Measurements from ENCODE around the gene GAS2L1. TPM values are rescaled to one million over a fixed set of nuclear protein-coding genes. Genes with fewer than 3 reads are reported as not detected.

The GAS2L1 gene
- total RNA-seq (2014; rRNA removed; shearing (Covaris generic)) = 22.2 and 28.3 TPM in 2 replicates

DNA sequence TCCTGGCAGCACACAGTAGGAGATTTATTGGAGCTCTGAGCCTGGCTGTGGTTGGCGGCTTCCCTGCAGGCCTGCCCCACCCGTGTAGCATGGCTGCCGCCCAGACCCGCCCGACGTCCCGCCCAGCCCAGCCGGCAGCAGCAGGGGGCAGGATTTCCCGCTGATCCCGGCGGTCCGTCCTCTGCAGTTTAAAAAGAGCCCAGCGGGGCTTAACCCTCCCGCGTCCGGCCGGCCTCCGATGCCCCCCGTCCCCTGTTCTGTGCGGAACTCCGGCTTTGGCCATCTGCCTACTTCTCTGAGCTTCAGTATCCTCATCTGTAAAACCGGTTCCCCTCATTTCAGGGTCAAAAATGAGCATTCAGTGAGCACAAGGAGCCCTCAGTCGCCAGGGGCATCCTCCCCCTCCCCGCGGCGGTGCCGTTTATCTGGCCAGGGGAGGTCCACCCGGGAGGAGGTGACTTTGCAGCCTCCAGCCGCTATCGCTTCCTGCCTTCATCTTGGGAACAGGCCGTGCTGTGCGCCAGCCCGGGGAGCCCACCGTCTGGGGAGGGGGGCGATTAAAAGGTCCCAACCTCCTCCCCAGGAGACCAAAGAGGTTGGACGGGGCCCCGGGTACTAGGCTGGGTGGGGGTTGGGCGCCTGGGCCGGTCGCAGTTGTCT lies at the start of gene GAS2L1:
GAS2L1 (plus strand) TSS at position 476 of the 660 bp plus-strand sequence. CDS start 1,456 bp downstream, outside the sequence.
- Histone ChIP-seq H3K4me3 (ENCODE audit: insufficient read depth, low read depth, low read length) (peak within 1 kb of the TSS; percentile 64), H3K36me3 (replicated peaks; ENCODE audit: control insufficient read depth, insufficient read depth, low read length) (no peaks in the 10 kb centered on the region), H3K27me3 (ENCODE audit: control insufficient read depth, insufficient read depth, low read length) (no peaks in the 10 kb centered on the region)
- peak; percentile 92 for DNase-seq

- no peak overlapping the region for H3K4me3 ChIP-seq (ENCODE audit: insufficient read depth, low read depth, low read length)
- H3K27me3 ChIP-seq (ENCODE audit: control insufficient read depth, insufficient read depth, low read length) = no peaks in the 10 kb centered on the region
- DNase-seq = peak; percentile 33
- H3K36me3 ChIP-seq (replicated peaks; ENCODE audit: control insufficient read depth, insufficient read depth, low read length) = peaks cover 2% of the 10 kb centered on the region; the same call in 1 of the 2 replicates
These were observed 48.7 kb upstream of the GAS2L1 start for GRCh38 chr22:29257751-29258181.

- H3K27me3 ChIP-seq (ENCODE audit: control insufficient read depth, insufficient read depth, low read length) = no peaks in the 10 kb centered on the region
- H3K4me3 ChIP-seq (ENCODE audit: insufficient read depth, low read depth, low read length) = no peak overlapping the region
- DNase-seq = peak; percentile 60
- H3K36me3 ChIP-seq (replicated peaks; ENCODE audit: control insufficient read depth, insufficient read depth, low read length) = peaks cover 3% of the 10 kb centered on the region
These were observed 47.8 kb upstream of the GAS2L1 start for GRCh38 chr22:29258407-29259252.

DNA sequence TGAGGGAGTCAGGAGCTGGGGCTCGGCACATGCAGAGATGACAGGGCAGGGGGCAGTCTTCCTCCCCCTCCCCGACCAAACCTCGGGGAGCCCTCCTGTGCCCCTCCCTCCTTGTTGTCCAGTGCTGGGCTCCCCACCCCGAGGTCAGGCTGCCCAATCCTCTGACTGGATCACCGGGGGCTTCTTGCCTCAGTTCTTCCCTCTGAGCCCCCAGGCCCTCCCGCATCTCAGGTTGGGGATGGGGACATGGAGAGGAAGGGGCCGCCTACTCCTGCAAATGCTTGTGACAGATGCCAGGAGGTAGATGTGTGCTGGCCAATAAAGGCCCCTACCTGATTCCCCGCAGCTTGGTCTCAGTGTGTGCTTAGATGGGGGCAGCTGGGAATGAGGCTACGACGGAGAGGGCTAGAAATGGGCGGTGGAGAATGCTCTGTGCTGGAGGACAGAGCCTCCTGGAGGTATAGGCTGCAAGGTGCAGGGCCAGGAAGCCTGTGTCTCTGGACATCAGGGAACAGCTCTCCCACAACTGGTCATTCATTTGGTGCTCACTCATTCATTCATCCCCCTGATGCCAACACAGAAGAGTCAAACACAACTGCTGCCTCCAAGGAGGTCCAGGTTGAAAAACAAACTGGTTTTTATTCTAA lies 47.1 kb upstream of the GAS2L1 start:
- peak; percentile 87 for DNase-seq
- Histone ChIP-seq H3K36me3 (replicated peaks; ENCODE audit: control insufficient read depth, insufficient read depth, low read length) (peaks cover 7% of the 10 kb centered on the region), H3K4me3 (ENCODE audit: insufficient read depth, low read depth, low read length) (no peak overlapping the region), H3K27me3 (ENCODE audit: control insufficient read depth, insufficient read depth, low read length) (no peaks in the 10 kb centered on the region)

- DNase-seq = no peak
- Histone ChIP-seq H3K27me3 (ENCODE audit: control insufficient read depth, insufficient read depth, low read length) (no peaks in the 10 kb centered on the region), H3K4me3 (ENCODE audit: insufficient read depth, low read depth, low read length) (no peak overlapping the region), H3K36me3 (replicated peaks; ENCODE audit: control insufficient read depth, insufficient read depth, low read length) (peaks cover 10% of the 10 kb centered on the region)
These were observed 46.4 kb upstream of the GAS2L1 start for GRCh38 chr22:29260031-29260560.

GRCh38 chr22:29260601-29261315 lies 45.7 kb upstream of the GAS2L1 start:
- peak; percentile 56 for DNase-seq
- H3K4me3 ChIP-seq (ENCODE audit: insufficient read depth, low read depth, low read length) = no peak overlapping the region
- no peaks in the 10 kb centered on the region for H3K27me3 ChIP-seq (ENCODE audit: control insufficient read depth, insufficient read depth, low read length)
- peaks cover 14% of the 10 kb centered on the region for H3K36me3 ChIP-seq (replicated peaks; ENCODE audit: control insufficient read depth, insufficient read depth, low read length)

GRCh38 chr22:29263791-29264276 lies 42.6 kb upstream of the GAS2L1 start:
- H3K27me3 ChIP-seq (ENCODE audit: control insufficient read depth, insufficient read depth, low read length) = no peaks in the 10 kb centered on the region
- peaks cover 21% of the 10 kb centered on the region for H3K36me3 ChIP-seq (replicated peaks; ENCODE audit: control insufficient read depth, insufficient read depth, low read length)
- H3K4me3 ChIP-seq (ENCODE audit: insufficient read depth, low read depth, low read length) = no peak overlapping the region

GRCh38 chr22:29265305-29265704 lies 41.1 kb upstream of the GAS2L1 start:
- DNase-seq = peak; percentile 28
- H3K4me3 ChIP-seq (ENCODE audit: insufficient read depth, low read depth, low read length) = no peak overlapping the region
- peaks cover 27% of the 10 kb centered on the region for H3K36me3 ChIP-seq (replicated peaks; ENCODE audit: control insufficient read depth, insufficient read depth, low read length)
- H3K27me3 ChIP-seq (ENCODE audit: control insufficient read depth, insufficient read depth, low read length) = no peaks in the 10 kb centered on the region

More at GRCh38 chr22:29263791-29264276, 42.6 kb upstream of the GAS2L1 start:
- peak; percentile 49 for DNase-seq

- peaks cover 29% of the 10 kb centered on the region for H3K36me3 ChIP-seq (replicated peaks; ENCODE audit: control insufficient read depth, insufficient read depth, low read length)
- H3K27me3 ChIP-seq (ENCODE audit: control insufficient read depth, insufficient read depth, low read length) = no peaks in the 10 kb centered on the region
- H3K4me3 ChIP-seq (ENCODE audit: insufficient read depth, low read depth, low read length) = no peak overlapping the region
- DNase-seq = no peak
These were observed 40.5 kb upstream of the GAS2L1 start for GRCh38 chr22:29265929-29266328.

DNA sequence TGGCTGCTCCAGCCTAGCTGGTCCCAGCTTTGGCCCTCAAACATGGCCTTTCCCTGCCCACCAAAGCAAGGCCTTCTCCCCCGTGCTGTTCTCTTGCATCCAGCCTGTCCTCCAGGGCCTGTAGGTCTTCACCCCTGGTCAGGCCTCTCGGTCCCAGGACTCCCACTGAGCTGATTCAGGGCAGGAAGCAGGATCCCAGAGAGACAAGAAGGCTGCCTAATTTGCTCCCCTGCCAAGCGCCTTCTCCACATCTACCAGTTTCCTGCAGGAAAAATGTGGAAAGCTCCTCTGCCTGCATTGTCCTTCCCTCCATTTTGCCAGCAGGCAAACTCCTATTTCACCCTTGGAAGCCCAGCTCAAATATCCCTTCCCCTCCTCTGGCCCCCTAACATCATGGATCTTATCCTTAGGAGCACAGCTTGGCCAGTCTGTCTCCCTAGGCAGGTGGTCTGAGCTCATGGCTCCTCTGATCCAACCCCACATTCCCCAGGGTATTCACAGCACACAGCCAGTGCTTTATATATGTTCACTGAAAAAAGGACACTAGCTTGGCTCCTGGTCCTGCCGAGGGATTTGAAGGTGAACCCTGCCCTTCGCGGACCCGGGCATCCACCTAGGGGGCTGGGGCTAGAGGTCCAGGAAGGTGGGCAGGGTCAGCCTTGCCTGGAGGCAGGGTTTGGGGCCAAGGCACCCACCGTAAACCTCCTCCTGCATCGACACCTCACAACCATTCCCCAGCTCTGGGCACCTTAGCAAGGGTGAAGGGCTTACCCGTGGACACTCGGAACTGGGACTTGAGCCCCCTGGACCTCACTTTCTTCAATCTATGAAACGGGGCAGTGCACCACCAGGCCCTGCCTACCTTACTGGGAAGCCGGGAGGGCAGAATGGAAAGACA lies 39.6 kb upstream of the GAS2L1 start:
- Histone ChIP-seq H3K4me3 (ENCODE audit: insufficient read depth, low read depth, low read length) (peak overlapping the region; percentile 99), H3K27me3 (ENCODE audit: control insufficient read depth, insufficient read depth, low read length) (no peaks in the 10 kb centered on the region), H3K36me3 (replicated peaks; ENCODE audit: control insufficient read depth, insufficient read depth, low read length) (peaks cover 34% of the 10 kb centered on the region)
- DNase-seq = peak; percentile 63

- no peaks in the 10 kb centered on the region for H3K27me3 ChIP-seq (ENCODE audit: control insufficient read depth, insufficient read depth, low read length)
- H3K4me3 ChIP-seq (ENCODE audit: insufficient read depth, low read depth, low read length) = peak overlapping the region; percentile 99
- peaks cover 37% of the 10 kb centered on the region for H3K36me3 ChIP-seq (replicated peaks; ENCODE audit: control insufficient read depth, insufficient read depth, low read length)
- DNase-seq = no peak
These were observed 39.0 kb upstream of the GAS2L1 start for GRCh38 chr22:29267462-29267857.

- peaks cover 41% of the 10 kb centered on the region for H3K36me3 ChIP-seq (replicated peaks; ENCODE audit: control insufficient read depth, insufficient read depth, low read length)
- H3K27me3 ChIP-seq (ENCODE audit: control insufficient read depth, insufficient read depth, low read length) = no peaks in the 10 kb centered on the region
- H3K4me3 ChIP-seq (ENCODE audit: insufficient read depth, low read depth, low read length) = peak within 1 kb of the TSS; percentile 99
- DNase-seq = peak; percentile 97
These were observed 38.5 kb upstream of the GAS2L1 start, which contains the start of the genes EWSR1 and RHBDD3 for GRCh38 chr22:29267858-29268510. EWSR1 (plus strand) TSS chr22:29268268; CDS start chr22:29268337, 69 bp downstream. RHBDD3 (minus strand) TSS chr22:29267981; CDS start chr22:29265626, 2,355 bp downstream.

All from H7 (cell line).